A549 (cell line): ENCODE results near the gene NOXO1. TPM values are rescaled to one million over a fixed set of nuclear protein-coding genes. Genes with fewer than 3 reads are reported as not detected.

Source experiments
- ATAC-seq, 2 experiments: fragments of 200-7000 bp in 1 of 2; fragments of >200 bp in 1 of 2; cut with Nextera tagmentation in 1 of 2; cut with Tn5 transposase in 1 of 2; 3 replicates each; pipeline versions ENCODE4 v1.8.0 to v1.9.1; 2018 to 2020; ENCODE audit warnings: mild to moderate bottlenecking in 1 of 2, moderate library complexity in 1 of 2
- CTCF ChIA-PET: fragments of 300-600 bp; sonication (Branson Sonifier 250); formaldehyde crosslinking; extraction: SDS; loops from one replicate; lab custom pipeline; 2021; ENCODE audit warnings: antibody characterized with exemption, inconsistent platforms; lab: Yijun Ruan, JAX
- POLR2A ChIA-PET: fragments of 350-600 bp; formaldehyde crosslinking; extraction: SDS; loops from one replicate; lab custom pipeline; 2021; ENCODE audit warnings: antibody characterized with exemption, inconsistent platforms; lab: Yijun Ruan, JAX
- DNase-seq, 2 experiments: peaks; one replicate each; pipeline versions ENCODE4 v3.0.0 to v3.0.0-alpha.2; 2011 to 2016; ENCODE audit warnings: low read depth in 1 of 2, low spot score in 1 of 2
- FAIRE-seq: peaks from 2 replicates; lab custom pipeline; 2011; peaks lifted over from hg19 to GRCh38; lab: Jason Lieb, UNC
- H3K27ac ChIP-seq, 2 experiments: fragments of >200 bp; sonication (Bioruptor Twin); formaldehyde crosslinking; 3 replicates each; pipeline ENCODE4 v1.5.1; 2016 to 2017
- H3K4me1 ChIP-seq: fragments of >200 bp; sonication (Bioruptor Twin); formaldehyde crosslinking; 3 replicates; pipeline ENCODE4 v1.6.1; 2016
- H3K4me2 ChIP-seq: fragments of >200 bp; sonication (Bioruptor Twin); formaldehyde crosslinking; 3 replicates; pipeline ENCODE4 v1.6.1; 2016
- H3K4me3 ChIP-seq: fragments of >200 bp; sonication (Bioruptor Twin); formaldehyde crosslinking; 3 replicates; pipeline ENCODE4 v1.5.1; 2016
- H3K9me3 ChIP-seq: fragments of >200 bp; sonication (Bioruptor Twin); formaldehyde crosslinking; 3 replicates; pipeline ENCODE4 v1.6.1; 2016
- CBX2 ChIP-seq: fragments of 200-600 bp; sonication (generic); IDR thresholded peaks from 2 replicates; pipeline ENCODE4 v1.6.1; 2016; ENCODE audit warnings: low read depth, mild to moderate bottlenecking, borderline replicate concordance
- EHF ChIP-seq: fragments of 250-450 bp; sonication (Bioruptor Pico); IDR thresholded peaks from 2 replicates; pipeline ENCODE4 v1.5.0; 2020; ENCODE audit warnings: mild to moderate bottlenecking
- ELK1 ChIP-seq: fragments of 150-350 bp; IDR thresholded peaks from 2 replicates; pipeline ENCODE4 v1.6.1; 2014; ENCODE audit warnings: low read depth, mild to moderate bottlenecking, low read length
- FOSL2 ChIP-seq, 2 experiments: fragments of 450-650 bp in 1 of 2; fragments of >200 bp in 1 of 2; sonication (Bioruptor Twin) in 1 of 2; formaldehyde crosslinking; IDR thresholded peaks; 2 replicates each; pipeline versions ENCODE4 v1.5.0 to v1.6.1; 2016 to 2020; ENCODE audit warnings: mild to moderate bottlenecking in 1 of 2, moderate library complexity in 1 of 2
- FOXS1 ChIP-seq: fragments of 250-450 bp; sonication (Bioruptor Pico); IDR thresholded peaks from 2 replicates; pipeline ENCODE4 v1.5.0; 2020; ENCODE audit warnings: mild to moderate bottlenecking, moderate library complexity
- MAZ ChIP-seq: fragments of 150-350 bp; IDR thresholded peaks from 2 replicates; pipeline ENCODE4 v1.6.1; 2014; ENCODE audit warnings: antibody characterized with exemption, low read depth, low read length, borderline replicate concordance
- NR3C1 ChIP-seq: fragments of >200 bp; sonication (Bioruptor Twin); formaldehyde crosslinking; IDR thresholded peaks from 3 replicates; pipeline ENCODE4 v1.6.1; 2017
- POLR2AphosphoS2 ChIP-seq: conservative IDR thresholded peaks from 2 replicates; pipeline ENCODE4 v1.6.1; 2012; ENCODE audit warnings: low read length, improper control_type of control experiment, inconsistent platforms
- TP53 ChIP-seq: fragments of 250-450 bp; sonication (Bioruptor Pico); IDR thresholded peaks from 2 replicates; pipeline ENCODE4 v1.5.0; 2021; ENCODE audit warnings: mild to moderate bottlenecking, moderate library complexity
- USF2 ChIP-seq: fragments of 450-650 bp; IDR thresholded peaks from 2 replicates; pipeline ENCODE4 v1.6.1; 2014; ENCODE audit warnings: antibody characterized with exemption
- ZNF302 ChIP-seq: fragments of 250-450 bp; sonication (Bioruptor Pico); IDR thresholded peaks from 2 replicates; pipeline ENCODE4 v1.9.0; 2021; ENCODE audit warnings: inconsistent platforms, mild to moderate bottlenecking, moderate library complexity
- WGBS: methylation state at CpG from one replicate; pipeline ENCODE4 v1.1.6; 2017; ENCODE audit errors: missing lambda C conversion rate; 5-methylcytosine and 5-hydroxymethylcytosine counted together
- polyA plus RNA-seq, 4 experiments: library from polyadenylated mRNA; depleted of rRNA in 3 of 4; stranded (reverse); fragments of >200 nt; fragmentation: RNase III in 1 of 4; extraction: RNeasy Plus Mini Kit Qiagen cat#74134 plus additional on column Dnase treatment in 1 of 4; gene quantifications; 2 replicates in 3 of 4; 3 replicates in 1 of 4; pipeline ENCODE4 v1.2.3, GENCODE V29; 2011 to 2017
- TF ChIP-seq, protein P1 (sequence below): fragments of 250-450 bp; sonication (Bioruptor Pico); IDR thresholded peaks from 2 replicates; pipeline ENCODE4 v1.5.0; 2020; ENCODE audit warnings: low read depth, mild to moderate bottlenecking, moderate library complexity
- TF ChIP-seq, protein P2 (sequence below): fragments of >200 bp; sonication (Bioruptor Twin); formaldehyde crosslinking; IDR thresholded peaks from 3 replicates; pipeline ENCODE4 v1.5.1; 2016

Gene NOXO1
- polyA plus RNA-seq, 2 of the 4 experiments (the other 2 are of a cell fraction): 0.32 TPM; not detected in 1

DNA sequence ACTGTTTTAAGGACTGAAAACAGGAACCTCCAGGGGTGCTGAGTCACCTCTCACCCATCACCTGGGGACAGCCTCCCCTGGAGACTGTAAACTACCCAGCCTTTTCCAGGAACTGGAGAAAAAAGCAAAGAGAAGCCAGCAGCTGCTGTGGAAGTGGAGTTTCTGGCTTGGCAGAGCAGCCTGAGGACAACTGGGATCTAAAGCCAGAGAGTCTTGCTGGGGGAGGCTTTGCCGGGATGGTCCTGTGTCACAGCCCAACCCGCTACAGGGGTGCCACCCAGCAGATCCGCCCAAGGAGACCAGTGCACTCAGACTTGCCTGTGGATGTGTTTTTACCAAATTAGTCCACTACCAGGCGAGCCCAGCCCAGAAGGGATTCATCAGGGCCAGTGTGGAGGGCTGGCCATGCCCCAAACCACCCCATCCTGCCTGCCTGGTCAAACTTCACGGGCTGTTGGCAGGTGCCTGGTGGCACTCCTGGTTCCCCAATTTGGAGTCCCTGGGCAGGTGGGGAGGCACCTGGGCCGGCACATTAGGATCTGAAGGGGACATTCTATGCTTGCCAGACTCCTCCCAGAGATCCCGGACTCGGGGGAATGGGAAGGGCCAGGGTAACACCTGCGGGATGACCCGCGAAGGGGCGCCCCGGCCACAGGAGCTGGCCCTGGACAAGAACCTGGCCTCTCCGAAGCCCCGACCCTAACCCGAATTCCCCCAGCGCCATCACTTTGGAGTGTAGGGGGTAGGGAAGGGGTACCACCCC is 39.0 kb downstream of the NOXO1 start:
- Histone ChIP-seq H3K4me1 (peaks cover 19% of the 10 kb centered on the region), H3K4me2 (peak overlapping the region; percentile 86), H3K4me3 (peak overlapping the region; percentile 84), H3K27ac (peak overlapping the region; percentile 79 to 92), H3K9me3 (no peaks in the 10 kb centered on the region)
- ChIA-PET CTCF (interaction anchor here (0.7 to 7.1 kb wide), 12 partner anchors 10 to 198 kb away, joined by 3 to 63 read pairs (median 6); partner anchors contain the start of genes RNF151 and RPS2), POLR2A (no interaction called here)
- WGBS: 25% methylated on average over 13 of the region's 17 CpGs
- TF ChIP-seq USF2 (no peak), CBX2 (no peak), TP53 (CRISPR knock-in tag) (no peak), EHF (no peak), POLR2AphosphoS2 (no peak), ELK1 (no peak), ZNF302 (CRISPR knock-in tag) (no peak), MAZ (no peak), NR3C1 (no peak), FOXS1 (CRISPR knock-in tag) (no peak)
- TF ChIP-seq, protein P1, sequence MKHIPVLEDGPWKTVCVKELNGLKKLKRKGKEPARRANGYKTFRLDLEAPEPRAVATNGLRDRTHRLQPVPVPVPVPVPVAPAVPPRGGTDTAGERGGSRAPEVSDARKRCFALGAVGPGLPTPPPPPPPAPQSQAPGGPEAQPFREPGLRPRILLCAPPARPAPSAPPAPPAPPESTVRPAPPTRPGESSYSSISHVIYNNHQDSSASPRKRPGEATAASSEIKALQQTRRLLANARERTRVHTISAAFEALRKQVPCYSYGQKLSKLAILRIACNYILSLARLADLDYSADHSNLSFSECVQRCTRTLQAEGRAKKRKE (CRISPR knock-in tag): no peak
- TF ChIP-seq, protein P2, sequence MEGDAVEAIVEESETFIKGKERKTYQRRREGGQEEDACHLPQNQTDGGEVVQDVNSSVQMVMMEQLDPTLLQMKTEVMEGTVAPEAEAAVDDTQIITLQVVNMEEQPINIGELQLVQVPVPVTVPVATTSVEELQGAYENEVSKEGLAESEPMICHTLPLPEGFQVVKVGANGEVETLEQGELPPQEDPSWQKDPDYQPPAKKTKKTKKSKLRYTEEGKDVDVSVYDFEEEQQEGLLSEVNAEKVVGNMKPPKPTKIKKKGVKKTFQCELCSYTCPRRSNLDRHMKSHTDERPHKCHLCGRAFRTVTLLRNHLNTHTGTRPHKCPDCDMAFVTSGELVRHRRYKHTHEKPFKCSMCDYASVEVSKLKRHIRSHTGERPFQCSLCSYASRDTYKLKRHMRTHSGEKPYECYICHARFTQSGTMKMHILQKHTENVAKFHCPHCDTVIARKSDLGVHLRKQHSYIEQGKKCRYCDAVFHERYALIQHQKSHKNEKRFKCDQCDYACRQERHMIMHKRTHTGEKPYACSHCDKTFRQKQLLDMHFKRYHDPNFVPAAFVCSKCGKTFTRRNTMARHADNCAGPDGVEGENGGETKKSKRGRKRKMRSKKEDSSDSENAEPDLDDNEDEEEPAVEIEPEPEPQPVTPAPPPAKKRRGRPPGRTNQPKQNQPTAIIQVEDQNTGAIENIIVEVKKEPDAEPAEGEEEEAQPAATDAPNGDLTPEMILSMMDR: no peak
- no peak for DNase-seq
- ATAC-seq: peak; percentile 12 to 29; a peak in 5 of 6 replicates
- FAIRE-seq: no peak

DNA sequence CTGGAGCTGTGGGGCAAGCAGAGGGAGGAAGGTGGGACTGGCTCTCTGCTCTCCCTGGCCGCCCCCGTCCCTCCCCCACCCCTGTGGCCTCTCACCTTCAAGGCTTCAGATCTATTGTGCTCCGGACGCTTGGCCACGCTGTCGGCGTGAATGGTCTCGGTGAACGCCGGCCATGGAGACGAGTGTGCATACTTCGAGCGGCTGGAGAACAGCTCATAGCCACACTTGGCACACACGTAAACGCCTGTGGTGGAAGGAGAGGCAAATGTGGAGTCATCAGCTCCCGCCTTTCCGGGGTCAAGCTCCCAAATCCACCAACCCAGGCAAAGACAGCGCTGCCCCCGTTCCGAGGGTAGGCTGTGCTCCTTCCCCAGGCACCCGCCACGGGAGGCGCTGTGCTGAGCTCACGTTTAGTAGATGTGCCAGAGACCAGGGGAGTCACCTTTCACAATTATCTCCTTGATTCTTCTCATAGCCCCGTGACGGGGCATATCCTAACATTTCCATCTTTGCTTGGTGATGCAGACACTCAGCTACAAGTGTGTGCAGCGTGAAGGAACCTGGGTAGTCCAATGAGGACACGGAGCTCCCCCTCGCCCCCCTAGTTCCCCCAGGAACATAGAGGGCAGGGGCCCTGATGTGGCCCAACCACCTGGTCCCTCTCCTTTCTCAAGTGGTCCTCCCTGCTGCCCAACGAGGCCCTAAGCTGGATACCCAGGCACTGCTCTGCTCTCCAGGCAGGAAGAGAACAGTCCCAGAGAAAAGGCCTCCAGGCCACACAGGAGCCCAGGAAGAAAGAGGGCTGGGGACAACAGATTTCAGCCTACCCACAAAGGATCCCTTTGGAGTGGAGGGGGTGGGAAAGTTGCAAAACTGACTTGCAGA is 39.9 kb downstream of the NOXO1 start:
- ChIA-PET CTCF (interaction anchor here (0.6 to 7.1 kb wide), 15 partner anchors 9 to 199 kb away, joined by 3 to 63 read pairs (median 6); partner anchors contain the start of genes RNF151, RPL3L and RPS2), POLR2A (interaction anchor here (1.8 kb wide), 1 partner anchor 23 kb away, joined by 6 read pairs; the partner anchor contains the start of gene RPS2)
- FAIRE-seq (no peak), DNase-seq (no peak), ATAC-seq (peak in 1 of 2 experiments; percentile 42; a peak in 2 of 6 replicates)
- Histone ChIP-seq H3K4me1 (peaks cover 19% of the 10 kb centered on the region), H3K9me3 (no peaks in the 10 kb centered on the region), H3K4me3 (peak overlapping the region; percentile 84), H3K27ac (peak overlapping the region; percentile 79 to 92), H3K4me2 (peak overlapping the region; percentile 86)
- 82% methylated on average over 30 of the region's 30 CpGs for WGBS
- no peak for TF ChIP-seq FOSL2 (IDR thresholded peaks at IDR 0.05)
- no peak for TF ChIP-seq FOSL2 (CRISPR knock-in tag; IDR thresholded peaks at IDR 0.05)
- no peak for TF ChIP-seq ELK1
- TF ChIP-seq, protein P2: peak; percentile 11; the same call in 1 of the 3 replicates
- TF ChIP-seq EHF: no peak
